ENCODE data around the gene TMEM141. TPM values are rescaled to one million over a fixed set of nuclear protein-coding genes. Genes with fewer than 3 reads are reported as not detected.
"Not testable (repeated sequence)": the region's sequence is repeated elsewhere in the genome, so short reads cannot be mapped to it uniquely, and the experiment has no call there.

The TMEM141 gene
- total RNA-seq, 1 experiment from 2014 or later: 24.0 TPM

GRCh38 chr9:136829981-136830885 lies 39.1 kb downstream of the TMEM141 start:
- DNase-seq (ENCODE audit: extremely low read depth, low read depth): no peak

GRCh38 chr9:136831002-136831719 lies 40.0 kb downstream of the TMEM141 start:
- DNase-seq (ENCODE audit: extremely low read depth, low read depth): no peak

GRCh38 chr9:136831720-136832104 lies 40.6 kb downstream of the TMEM141 start:
- DNase-seq (ENCODE audit: extremely low read depth, low read depth): no peak

GRCh38 chr9:136832581-136832980 lies 41.4 kb downstream of the TMEM141 start:
- DNase-seq (ENCODE audit: extremely low read depth, low read depth): no peak

- not testable (repeated sequence) for DNase-seq (ENCODE audit: extremely low read depth, low read depth)
Measured at GRCh38 chr9:136833381-136834048, 42.4 kb downstream of the TMEM141 start.

GRCh38 chr9:136835162-136835931 lies 44.2 kb downstream of the TMEM141 start:
- DNase-seq (ENCODE audit: extremely low read depth, low read depth): no peak

GRCh38 chr9:136835932-136836904 lies 45.1 kb downstream of the TMEM141 start:
- no peak for DNase-seq (ENCODE audit: extremely low read depth, low read depth)

GRCh38 chr9:136837146-136837855 lies 46.2 kb downstream of the TMEM141 start:
- no peak for DNase-seq (ENCODE audit: extremely low read depth, low read depth)

- not testable (repeated sequence) for DNase-seq (ENCODE audit: extremely low read depth, low read depth)
Measured at GRCh38 chr9:136837856-136838277, 46.7 kb downstream of the TMEM141 start.

- no peak for DNase-seq (ENCODE audit: extremely low read depth, low read depth)
Measured at GRCh38 chr9:136838314-136839228, 47.4 kb downstream of the TMEM141 start.

GRCh38 chr9:136839229-136840139 lies 48.3 kb downstream of the TMEM141 start:
- no peak for DNase-seq (ENCODE audit: extremely low read depth, low read depth)

GRCh38 chr9:136840140-136840876 lies 49.2 kb downstream of the TMEM141 start:
- no peak for DNase-seq (ENCODE audit: extremely low read depth, low read depth)

- peak; percentile 30 for DNase-seq (ENCODE audit: extremely low read depth, low read depth)
Measured at GRCh38 chr9:136840877-136841645, 49.9 kb downstream of the TMEM141 start.

GRCh38 chr9:136841646-136842379 lies 50.7 kb downstream of the TMEM141 start:
- not testable (repeated sequence) for DNase-seq (ENCODE audit: extremely low read depth, low read depth)
